Esophagus squamous epithelium (tissue), 4 donors: Measurements from ENCODE around the gene FOXO3.

Experiments used
- CTCF ChIP-seq, 6 experiments: fragments of 450-650 bp in 4 of 6; fragments of 200-600 bp in 2 of 6; sonication (generic) in 2 of 6; IDR thresholded peaks; one replicate each; pipeline ENCODE4 v1.5.1; 2016 to 2019; ENCODE audit warnings: antibody characterized with exemption in 6 of 6, mild to moderate bottlenecking in 4 of 6, moderate library complexity in 4 of 6
- POLR2A ChIP-seq, 4 donors: fragments of 450-650 bp; IDR thresholded peaks; one replicate each; pipeline ENCODE4 v1.6.1; 2017; ENCODE audit warnings: antibody characterized with exemption in 4 of 4, mild to moderate bottlenecking in 4 of 4, moderate library complexity in 3 of 4

- no peak for TF ChIP-seq CTCF (IDR thresholded peaks at IDR 0.05)
- no peak for TF ChIP-seq POLR2A (IDR thresholded peaks at IDR 0.05)
Observed at GRCh38 chr6:108570517-108570916, 9.8 kb downstream of the FOXO3 start.
